ENCODE data around the gene MKNK2.

Gene MKNK2

GRCh38 chr19:2070986-2071673 is 20.1 kb upstream of the MKNK2 start:
- WGBS (ENCODE audit: insufficient coverage) = 94% methylated on average over 16 of the region's 19 CpGs
- Histone ChIP-seq H3K27ac (ENCODE audit: insufficient read depth in 1 of 2, low read depth in 1 of 2, low read length in 2 of 2, poor library complexity in 1 of 2, severe bottlenecking in 2 of 2) (no peak overlapping the region), H3K27me3 (replicated peaks in 2 of 5; ENCODE audit: control insufficient read depth in 4 of 5, insufficient read depth in 5 of 5, low read length in 4 of 5) (no peaks in the 10 kb centered on the region), H3K4me1 (ENCODE audit: control extremely low read depth in 1 of 4, control insufficient read depth in 4 of 4, insufficient read depth in 4 of 4, low read length in 3 of 4) (peaks cover 0 to 31% (median 20%) of the 10 kb centered on the region in 4 experiments), H3K9me3 (ENCODE audit: control extremely low read depth in 1 of 5, control insufficient read depth in 4 of 5, insufficient read depth in 2 of 5, low read depth in 1 of 5, low read length in 4 of 5) (no peaks in the 10 kb centered on the region), H3K36me3 (ENCODE audit: control insufficient read depth in 4 of 4, insufficient read depth in 4 of 4, low read length in 3 of 4) (peaks cover 0 to 39% (median 32%) of the 10 kb centered on the region in 4 experiments), H3K4me3 (ENCODE audit: control insufficient read depth in 1 of 7, extremely low read depth in 1 of 7, insufficient read depth in 4 of 7, low read depth in 2 of 7, low read length in 6 of 7) (no peak overlapping the region)
- ChIA-PET POLR2A (no interaction called here), CTCF (interaction anchor here (1.0 to 1.8 kb wide), 2 partner anchors 16 to 53 kb away, joined by 5 to 11 read pairs; no protein-coding TSS in a partner anchor)
- DNase-seq = no peak

DNA sequence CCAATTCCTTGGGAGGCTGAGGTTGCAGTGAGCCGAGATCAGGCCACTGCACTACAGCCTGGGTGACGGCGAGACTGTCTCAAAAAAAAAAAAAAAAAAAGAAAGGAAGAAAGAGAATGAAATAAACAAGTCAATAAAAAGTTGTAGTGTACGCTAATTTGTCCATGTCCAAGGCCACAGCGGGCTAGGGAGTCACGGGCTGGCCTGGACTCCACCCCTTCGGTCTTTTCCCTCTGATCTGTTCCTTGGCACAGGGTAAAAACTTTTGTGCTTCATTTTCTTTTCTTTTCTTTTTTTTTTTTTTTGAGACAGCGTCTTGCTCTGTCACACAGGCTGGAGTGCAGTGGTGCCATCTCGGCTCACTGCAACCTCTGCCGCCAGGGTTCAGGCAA is 19.4 kb upstream of the MKNK2 start:
- WGBS (ENCODE audit: insufficient coverage) = 98% methylated on average over 9 of the region's 10 CpGs
- Histone ChIP-seq H3K36me3 (ENCODE audit: control insufficient read depth in 4 of 4, insufficient read depth in 4 of 4, low read length in 3 of 4) (peaks cover 0 to 36% (median 28%) of the 10 kb centered on the region in 4 experiments), H3K4me3 (ENCODE audit: control insufficient read depth in 1 of 7, extremely low read depth in 1 of 7, insufficient read depth in 4 of 7, low read depth in 2 of 7, low read length in 6 of 7) (no peak overlapping the region), H3K4me1 (ENCODE audit: control extremely low read depth in 1 of 4, control insufficient read depth in 4 of 4, insufficient read depth in 4 of 4, low read length in 3 of 4) (peaks cover 0 to 30% (median 20%) of the 10 kb centered on the region in 4 experiments), H3K27me3 (replicated peaks in 2 of 5; ENCODE audit: control insufficient read depth in 4 of 5, insufficient read depth in 5 of 5, low read length in 4 of 5) (no peaks in the 10 kb centered on the region), H3K9me3 (ENCODE audit: control extremely low read depth in 1 of 5, control insufficient read depth in 4 of 5, insufficient read depth in 2 of 5, low read depth in 1 of 5, low read length in 4 of 5) (no peaks in the 10 kb centered on the region), H3K27ac (ENCODE audit: insufficient read depth in 1 of 2, low read depth in 1 of 2, low read length in 2 of 2, poor library complexity in 1 of 2, severe bottlenecking in 2 of 2) (no peak overlapping the region)
- ChIA-PET CTCF (interaction anchor here (0.6 to 2.6 kb wide), 13 partner anchors 9 to 80 kb away, joined by 3 to 11 read pairs (median 4); no protein-coding TSS in a partner anchor), POLR2A (interaction anchor here (1.0 kb wide), 1 partner anchor 9 kb away, joined by 3 read pairs; no protein-coding TSS in a partner anchor)
- DNase-seq = no peak

DNA sequence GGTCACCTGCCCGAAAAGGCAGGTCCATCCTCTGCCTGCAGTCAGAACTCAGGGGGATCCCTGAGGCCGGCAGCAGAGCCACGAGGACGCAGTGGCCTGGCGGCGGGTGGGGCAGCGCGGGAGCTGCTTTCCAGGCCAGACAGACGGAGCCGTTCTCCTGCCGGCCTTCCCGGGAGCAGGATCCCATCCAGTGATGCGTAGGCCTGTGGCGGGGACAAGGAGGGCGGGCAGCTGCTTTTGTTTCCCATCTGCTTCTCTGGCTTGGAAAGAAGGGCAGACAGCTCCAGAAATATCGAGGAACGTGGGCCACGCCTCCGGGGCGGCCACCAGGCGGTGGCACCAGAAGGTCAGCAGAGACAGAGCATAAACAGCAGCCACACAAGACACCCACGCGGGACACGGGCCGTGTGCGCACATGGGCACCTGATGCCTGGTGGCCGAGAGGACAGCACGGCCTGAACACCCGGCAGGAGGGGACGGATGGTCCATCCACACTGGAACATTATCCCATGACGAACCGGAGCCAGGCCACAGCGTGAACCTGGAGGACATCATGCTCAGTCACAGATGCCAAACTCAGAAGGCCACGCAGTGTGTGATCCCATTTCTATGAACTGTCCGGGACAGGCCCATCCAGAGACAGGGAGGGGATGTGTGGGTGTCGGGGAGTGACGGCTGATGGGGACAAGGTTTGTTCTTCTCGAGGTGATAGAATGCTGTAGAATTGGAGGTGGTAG is 13.9 kb upstream of the MKNK2 start:
- Histone ChIP-seq H3K4me3 (ENCODE audit: control insufficient read depth in 1 of 7, extremely low read depth in 1 of 7, insufficient read depth in 4 of 7, low read depth in 2 of 7, low read length in 6 of 7) (no peak overlapping the region), H3K27me3 (replicated peaks in 2 of 5; ENCODE audit: control insufficient read depth in 4 of 5, insufficient read depth in 5 of 5, low read length in 4 of 5) (no peaks in the 10 kb centered on the region), H3K4me1 (ENCODE audit: control extremely low read depth in 1 of 4, control insufficient read depth in 4 of 4, insufficient read depth in 4 of 4, low read length in 3 of 4) (peaks cover 2 to 30% (median 28%) of the 10 kb centered on the region in 4 experiments), H3K27ac (ENCODE audit: insufficient read depth in 1 of 2, low read depth in 1 of 2, low read length in 2 of 2, poor library complexity in 1 of 2, severe bottlenecking in 2 of 2) (no peak overlapping the region), H3K36me3 (ENCODE audit: control insufficient read depth in 4 of 4, insufficient read depth in 4 of 4, low read length in 3 of 4) (peaks cover 0 to 1% (median 0%) of the 10 kb centered on the region in 4 experiments), H3K9me3 (ENCODE audit: control extremely low read depth in 1 of 5, control insufficient read depth in 4 of 5, insufficient read depth in 2 of 5, low read depth in 1 of 5, low read length in 4 of 5) (no peaks in the 10 kb centered on the region)
- 94% methylated on average over 32 of the region's 38 CpGs for WGBS (ENCODE audit: insufficient coverage)
- ChIA-PET CTCF (interaction anchor here (0.7 to 1.1 kb wide), 2 partner anchors 13 to 46 kb away, joined by 3 to 4 read pairs; partner anchors contain the start of gene MKNK2), POLR2A (no interaction called here)
- DNase-seq = no peak

DNA sequence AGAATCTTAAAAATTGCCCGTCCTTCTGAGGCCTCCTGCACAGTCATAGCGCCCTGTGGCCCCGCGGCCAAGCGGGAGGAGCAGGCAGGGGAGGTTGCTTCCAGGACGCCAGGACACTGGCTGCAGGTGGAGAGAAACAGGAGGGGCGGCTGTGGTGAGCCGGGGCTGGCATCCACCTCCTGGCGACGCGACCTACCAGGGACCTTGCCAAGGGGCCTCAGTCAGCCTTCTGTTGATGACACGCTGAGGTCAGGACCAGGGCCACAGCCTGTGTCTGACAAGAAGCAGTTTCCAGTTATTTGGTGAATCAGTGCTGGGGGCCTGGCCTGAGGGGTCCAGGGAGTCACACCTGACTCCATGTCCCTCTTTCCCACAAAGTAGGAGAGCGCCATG is 13.3 kb upstream of the MKNK2 start:
- H3K27me3 ChIP-seq (replicated peaks in 2 of 5; ENCODE audit: control insufficient read depth in 4 of 5, insufficient read depth in 5 of 5, low read length in 4 of 5) = no peaks in the 10 kb centered on the region
- no peaks in the 10 kb centered on the region for H3K9me3 ChIP-seq (ENCODE audit: control extremely low read depth in 1 of 5, control insufficient read depth in 4 of 5, insufficient read depth in 2 of 5, low read depth in 1 of 5, low read length in 4 of 5)
- DNase-seq = no peak
- no peak overlapping the region for H3K27ac ChIP-seq (ENCODE audit: insufficient read depth in 1 of 2, low read depth in 1 of 2, low read length in 2 of 2, poor library complexity in 1 of 2, severe bottlenecking in 2 of 2)
- H3K4me3 ChIP-seq (ENCODE audit: control insufficient read depth in 1 of 7, extremely low read depth in 1 of 7, insufficient read depth in 4 of 7, low read depth in 2 of 7, low read length in 6 of 7) = no peak overlapping the region
- CTCF ChIA-PET = interaction anchor here (0.7 to 1.1 kb wide), 2 partner anchors 13 to 45 kb away, joined by 3 to 4 read pairs; partner anchors contain the start of gene MKNK2
- POLR2A ChIA-PET = interaction anchor here (0.6 to 2.1 kb wide), 2 partner anchors 13 to 166 kb away, joined by 3 to 4 read pairs; partner anchors contain the start of gene MKNK2
- peaks cover 2 to 32% (median 27%) of the 10 kb centered on the region in 4 experiments for H3K4me1 ChIP-seq (ENCODE audit: control extremely low read depth in 1 of 4, control insufficient read depth in 4 of 4, insufficient read depth in 4 of 4, low read length in 3 of 4)
- no peaks in the 10 kb centered on the region for H3K36me3 ChIP-seq (ENCODE audit: control insufficient read depth in 4 of 4, insufficient read depth in 4 of 4, low read length in 3 of 4)
- 94% methylated on average over 11 of the region's 13 CpGs for WGBS (ENCODE audit: insufficient coverage)

- ChIA-PET POLR2A (interaction anchor here (0.6 to 2.1 kb wide), 2 partner anchors 12 to 166 kb away, joined by 3 to 4 read pairs; partner anchors contain the start of gene MKNK2), CTCF (interaction anchor here (1.0 to 4.5 kb wide), 5 partner anchors 9 to 44 kb away, joined by 3 to 21 read pairs (median 5); partner anchors contain the start of gene MKNK2)
- 97% methylated on average over 7 of the region's 8 CpGs for WGBS (ENCODE audit: insufficient coverage)
- H3K27ac ChIP-seq (ENCODE audit: insufficient read depth in 1 of 2, low read depth in 1 of 2, low read length in 2 of 2, poor library complexity in 1 of 2, severe bottlenecking in 2 of 2) = no peak overlapping the region
- H3K9me3 ChIP-seq (ENCODE audit: control extremely low read depth in 1 of 5, control insufficient read depth in 4 of 5, insufficient read depth in 2 of 5, low read depth in 1 of 5, low read length in 4 of 5) = no peaks in the 10 kb centered on the region
- H3K4me1 ChIP-seq (ENCODE audit: control extremely low read depth in 1 of 4, control insufficient read depth in 4 of 4, insufficient read depth in 4 of 4, low read length in 3 of 4) = peaks cover 2 to 37% (median 27%) of the 10 kb centered on the region in 4 experiments
- no peaks in the 10 kb centered on the region for H3K36me3 ChIP-seq (ENCODE audit: control insufficient read depth in 4 of 4, insufficient read depth in 4 of 4, low read length in 3 of 4)
- H3K4me3 ChIP-seq (ENCODE audit: control insufficient read depth in 1 of 7, extremely low read depth in 1 of 7, insufficient read depth in 4 of 7, low read depth in 2 of 7, low read length in 6 of 7) = no peak overlapping the region
- no peaks in the 10 kb centered on the region for H3K27me3 ChIP-seq (replicated peaks in 2 of 5; ENCODE audit: control insufficient read depth in 4 of 5, insufficient read depth in 5 of 5, low read length in 4 of 5)
- DNase-seq = no peak
These were observed 12.8 kb upstream of the MKNK2 start for GRCh38 chr19:2063824-2064223.

- no peak for DNase-seq
- Histone ChIP-seq H3K9me3 (ENCODE audit: control extremely low read depth in 1 of 5, control insufficient read depth in 4 of 5, insufficient read depth in 2 of 5, low read depth in 1 of 5, low read length in 4 of 5) (no peaks in the 10 kb centered on the region), H3K4me3 (ENCODE audit: control insufficient read depth in 1 of 7, extremely low read depth in 1 of 7, insufficient read depth in 4 of 7, low read depth in 2 of 7, low read length in 6 of 7) (no peak overlapping the region), H3K4me1 (ENCODE audit: control extremely low read depth in 1 of 4, control insufficient read depth in 4 of 4, insufficient read depth in 4 of 4, low read length in 3 of 4) (peaks cover 2 to 48% (median 36%) of the 10 kb centered on the region in 4 experiments), H3K27ac (ENCODE audit: insufficient read depth in 1 of 2, low read depth in 1 of 2, low read length in 2 of 2, poor library complexity in 1 of 2, severe bottlenecking in 2 of 2) (no peak overlapping the region), H3K36me3 (ENCODE audit: control insufficient read depth in 4 of 4, insufficient read depth in 4 of 4, low read length in 3 of 4) (no peaks in the 10 kb centered on the region), H3K27me3 (replicated peaks in 2 of 5; ENCODE audit: control insufficient read depth in 4 of 5, insufficient read depth in 5 of 5, low read length in 4 of 5) (no peaks in the 10 kb centered on the region)
- ChIA-PET CTCF (interaction anchor here (0.6 to 4.5 kb wide), 6 partner anchors 10 to 40 kb away, joined by 3 to 21 read pairs (median 4); partner anchors contain the start of gene MKNK2), POLR2A (interaction anchor here (2.1 kb wide), 1 partner anchor 11 kb away, joined by 4 read pairs; the partner anchor contains the start of gene MKNK2)
- WGBS (ENCODE audit: insufficient coverage) = 94% methylated on average over 8 of the region's 9 CpGs
These were observed 11.7 kb upstream of the MKNK2 start for GRCh38 chr19:2062770-2063169.
